ENCODE results near the gene KIR3DL2. TPM values are rescaled to one million over a fixed set of nuclear protein-coding genes. Genes with fewer than 3 reads are reported as not detected.
"Not testable (repeated sequence)": the region's sequence is repeated elsewhere in the genome, so short reads cannot be mapped to it uniquely, and the experiment has no call there.

KIR3DL2 gene
- total RNA-seq, 4 donors from 2014 or later = not detected

- H3K9me3 ChIP-seq; intact Hi-C loops (cut with DNase I; ENCODE audit: low total_unique reads); in situ Hi-C loops (cut with MboI; ENCODE audit: low pct_ligation_motif_present in 1 of 4, low pct_unique_long_range_greater_than_20kb in 1 of 4, low sequenced_read_pairs in 3 of 4); H3K4me3 ChIP-seq; H3K36me3 ChIP-seq; H3K27ac ChIP-seq; H3K4me1 ChIP-seq; H3K27me3 ChIP-seq; DNase-seq: not testable (repeated sequence)
- WGBS, 2 donors (ENCODE audit: low coverage in 1 of 2) = 88% methylated on average over 12 of the region's 14 CpGs; no CpG with 5 or more reads in 1 of the 2 donors
Observed at GRCh38 chr19:54832496-54832895, 17.7 kb upstream of the KIR3DL2 start, which contains the start of gene KIR2DS4. TSS of gene KIR2DS4 (plus strand) at chr19:54832676.

GRCh38 chr19:54835126-54835525 is 15.1 kb upstream of the KIR3DL2 start:
- H3K27ac ChIP-seq; in situ Hi-C loops (cut with MboI; ENCODE audit: low pct_ligation_motif_present in 1 of 4, low pct_unique_long_range_greater_than_20kb in 1 of 4, low sequenced_read_pairs in 3 of 4); DNase-seq; H3K27me3 ChIP-seq; H3K9me3 ChIP-seq; H3K4me1 ChIP-seq; H3K4me3 ChIP-seq; intact Hi-C loops (cut with DNase I; ENCODE audit: low total_unique reads); H3K36me3 ChIP-seq: not testable (repeated sequence)
- WGBS, 2 donors (ENCODE audit: low coverage in 1 of 2) = 77% methylated on average over 3 of the region's 5 CpGs; no CpG with 5 or more reads in 1 of the 2 donors

GRCh38 chr19:54837522-54837921 is 12.7 kb upstream of the KIR3DL2 start:
- H3K4me3 ChIP-seq; DNase-seq; H3K36me3 ChIP-seq; H3K27me3 ChIP-seq; in situ Hi-C loops (cut with MboI; ENCODE audit: low pct_ligation_motif_present in 1 of 4, low pct_unique_long_range_greater_than_20kb in 1 of 4, low sequenced_read_pairs in 3 of 4); H3K4me1 ChIP-seq; H3K27ac ChIP-seq; H3K9me3 ChIP-seq; intact Hi-C loops (cut with DNase I; ENCODE audit: low total_unique reads): not testable (repeated sequence)
- WGBS, 2 donors (ENCODE audit: low coverage in 1 of 2) = 56% methylated on average over 2 of the region's 2 CpGs; no CpG with 5 or more reads in 1 of the 2 donors

- 75% methylated on average over 8 of the region's 8 CpGs; no CpG with 5 or more reads in 1 of the 2 donors for WGBS, 2 donors (ENCODE audit: low coverage in 1 of 2)
- H3K4me1 ChIP-seq; in situ Hi-C loops (cut with MboI; ENCODE audit: low pct_ligation_motif_present in 1 of 4, low pct_unique_long_range_greater_than_20kb in 1 of 4, low sequenced_read_pairs in 3 of 4); H3K27me3 ChIP-seq; DNase-seq; H3K9me3 ChIP-seq; H3K27ac ChIP-seq; intact Hi-C loops (cut with DNase I; ENCODE audit: low total_unique reads); H3K4me3 ChIP-seq; H3K36me3 ChIP-seq: not testable (repeated sequence)
Observed at GRCh38 chr19:54843171-54843570, 7.1 kb upstream of the KIR3DL2 start.

GRCh38 chr19:54850930-54851329 is 687 bp downstream of the KIR3DL2 start:
- no peaks in the 10 kb centered on the region for H3K36me3 ChIP-seq
- H3K27me3 ChIP-seq = no peaks in the 10 kb centered on the region
- no peaks in the 10 kb centered on the region for H3K9me3 ChIP-seq
- intact Hi-C loops (cut with DNase I; ENCODE audit: low total_unique reads) = no loop called here
- no peak for DNase-seq
- no peak overlapping the region for H3K4me3 ChIP-seq
- in situ Hi-C loops (cut with MboI; ENCODE audit: low pct_ligation_motif_present in 1 of 4, low pct_unique_long_range_greater_than_20kb in 1 of 4, low sequenced_read_pairs in 3 of 4) = loop anchor here in 1 of 4 donors (5.0 kb wide), 1 partner anchor 34 kb away; the partner anchor contains the start of gene KIR3DL1
- H3K27ac ChIP-seq = no peak overlapping the region
- no peaks in the 10 kb centered on the region for H3K4me1 ChIP-seq
- no peak for TF ChIP-seq CTCF (IDR thresholded peaks at IDR 0.05)
- TF ChIP-seq POLR2AphosphoS5 (IDR thresholded peaks at IDR 0.05) = no peak
- TF ChIP-seq POLR2A (IDR thresholded peaks at IDR 0.05) = no peak
- TF ChIP-seq EP300 (IDR thresholded peaks at IDR 0.05; ENCODE audit: low read depth) = no peak
- 55 to 57% methylated on average over 1 to 2 of the region's 2 CpGs for WGBS, 2 donors (ENCODE audit: low coverage in 1 of 2)

- no peaks in the 10 kb centered on the region for H3K36me3 ChIP-seq
- intact Hi-C loops (cut with DNase I; ENCODE audit: low total_unique reads) = no loop called here
- H3K4me1 ChIP-seq = no peaks in the 10 kb centered on the region
- no peak overlapping the region for H3K4me3 ChIP-seq
- H3K9me3 ChIP-seq = no peaks in the 10 kb centered on the region
- in situ Hi-C loops (cut with MboI; ENCODE audit: low pct_ligation_motif_present in 1 of 4, low pct_unique_long_range_greater_than_20kb in 1 of 4, low sequenced_read_pairs in 3 of 4) = loop anchor here in 1 of 4 donors (5.0 kb wide), 1 partner anchor 34 kb away; the partner anchor contains the start of gene KIR3DL1
- H3K27ac ChIP-seq = no peak overlapping the region
- 76% methylated on average over 7 of the region's 7 CpGs; no CpG with 5 or more reads in 1 of the 2 donors for WGBS, 2 donors (ENCODE audit: low coverage in 1 of 2)
- TF ChIP-seq POLR2AphosphoS5 (IDR thresholded peaks at IDR 0.05) (no peak), POLR2A (IDR thresholded peaks at IDR 0.05) (no peak), CTCF (IDR thresholded peaks at IDR 0.05) (no peak), EP300 (IDR thresholded peaks at IDR 0.05; ENCODE audit: low read depth) (no peak)
- H3K27me3 ChIP-seq = no peaks in the 10 kb centered on the region
- no peak for DNase-seq
Observed at GRCh38 chr19:54851353-54851752, 1.1 kb downstream of the KIR3DL2 start.

- in situ Hi-C loops (cut with MboI; ENCODE audit: low pct_ligation_motif_present in 1 of 4, low pct_unique_long_range_greater_than_20kb in 1 of 4, low sequenced_read_pairs in 3 of 4); intact Hi-C loops (cut with DNase I; ENCODE audit: low total_unique reads); H3K36me3 ChIP-seq; H3K4me1 ChIP-seq; H3K27ac ChIP-seq; DNase-seq; H3K27me3 ChIP-seq; H3K4me3 ChIP-seq; H3K9me3 ChIP-seq: not testable (repeated sequence)
- WGBS, 2 donors (ENCODE audit: low coverage in 1 of 2) = 58% methylated on average over 1 of the region's 1 CpG; no CpG with 5 or more reads in 1 of the 2 donors
Observed at GRCh38 chr19:54855241-54855640, 5.0 kb downstream of the KIR3DL2 start.

- H3K4me1 ChIP-seq; in situ Hi-C loops (cut with MboI; ENCODE audit: low pct_ligation_motif_present in 1 of 4, low pct_unique_long_range_greater_than_20kb in 1 of 4, low sequenced_read_pairs in 3 of 4); H3K27me3 ChIP-seq; H3K36me3 ChIP-seq; H3K9me3 ChIP-seq; H3K27ac ChIP-seq; DNase-seq; H3K4me3 ChIP-seq; intact Hi-C loops (cut with DNase I; ENCODE audit: low total_unique reads): not testable (repeated sequence)
- WGBS, 2 donors (ENCODE audit: low coverage in 1 of 2) = 70 to 80% methylated on average over 2 to 3 of the region's 3 CpGs
Observed at GRCh38 chr19:54858476-54858875, 8.2 kb downstream of the KIR3DL2 start.

GRCh38 chr19:54859421-54859820 is 9.2 kb downstream of the KIR3DL2 start:
- H3K27ac ChIP-seq; H3K27me3 ChIP-seq; intact Hi-C loops (cut with DNase I; ENCODE audit: low total_unique reads); H3K4me1 ChIP-seq; H3K9me3 ChIP-seq; H3K4me3 ChIP-seq; H3K36me3 ChIP-seq; DNase-seq; in situ Hi-C loops (cut with MboI; ENCODE audit: low pct_ligation_motif_present in 1 of 4, low pct_unique_long_range_greater_than_20kb in 1 of 4, low sequenced_read_pairs in 3 of 4): not testable (repeated sequence)
- 73 to 87% methylated on average over 3 to 7 of the region's 7 CpGs for WGBS, 2 donors (ENCODE audit: low coverage in 1 of 2)
